GM21381 (cell line): ENCODE measurements around the gene IFNG.
"Not testable (repeated sequence)": the region's sequence is repeated elsewhere in the genome, so short reads cannot be mapped to it uniquely, and the experiment has no call there.

Experiments
- ATAC-seq: cut with Tn5 transposase; IDR thresholded peaks from one replicate; pipeline ENCODE4 v1.9.1; 2021; ENCODE audit warnings: mild to moderate bottlenecking, moderate library complexity; ENCODE audit not compliant: unreplicated experiment

The IFNG gene

GRCh38 chr12:68159681-68160304, at the start of gene IFNG:
Gene IFNG, minus strand, starts transcription at chr12:68159740. Its CDS starts 125 bp downstream, at chr12:68159615.
- ATAC-seq, result peak; percentile 63

- ATAC-seq, result not testable (repeated sequence)
Observed at GRCh38 chr12:68209048-68209728, 49.6 kb upstream of the IFNG start.

- no peak for ATAC-seq
Observed at GRCh38 chr12:68207276-68207675, 47.7 kb upstream of the IFNG start.

DNA sequence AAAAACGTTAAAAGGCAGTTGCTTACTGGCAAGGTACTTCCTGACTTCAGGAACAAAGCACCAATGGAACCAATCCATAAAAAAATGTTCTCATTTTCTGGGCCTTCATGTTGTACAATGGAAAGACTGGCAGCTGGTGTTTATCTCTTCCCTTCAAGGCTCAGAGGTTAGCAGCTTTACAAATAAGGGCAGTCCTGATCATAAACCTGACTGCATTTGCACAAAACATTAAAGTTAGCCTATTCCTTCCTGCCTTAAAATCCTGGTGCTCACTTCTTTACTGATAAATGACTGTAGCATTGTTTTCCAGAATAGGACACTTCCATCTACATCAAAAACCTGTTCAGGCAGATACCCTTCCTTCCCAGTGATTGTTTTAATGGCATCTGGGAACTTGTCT, 46.9 kb upstream of the IFNG start:
- no peak for ATAC-seq

DNA sequence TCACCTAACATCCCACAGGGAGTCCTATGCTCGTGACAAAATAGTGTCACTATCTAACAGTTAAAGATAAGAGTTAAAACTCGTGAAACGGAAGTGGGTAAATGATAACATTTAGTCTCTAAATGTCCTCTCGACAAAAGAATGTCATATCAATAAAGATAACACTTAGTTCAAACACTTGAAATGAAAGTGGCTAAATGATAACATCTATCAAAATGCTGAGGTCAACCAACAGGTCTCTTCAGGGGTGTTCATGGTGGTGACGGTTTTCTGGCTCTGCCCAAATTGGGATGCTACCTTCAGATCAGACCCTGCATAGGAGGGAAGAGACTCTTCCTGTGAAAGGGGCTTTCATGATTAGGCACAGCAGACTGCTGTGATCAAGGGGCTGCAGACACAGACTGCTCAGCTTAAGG, 43.9 kb upstream of the IFNG start:
- ATAC-seq, result no peak

- ATAC-seq, result no peak
Observed at GRCh38 chr12:68200854-68201253, 41.3 kb upstream of the IFNG start.

GRCh38 chr12:68199127-68199526, 39.6 kb upstream of the IFNG start:
- ATAC-seq, result no peak

DNA sequence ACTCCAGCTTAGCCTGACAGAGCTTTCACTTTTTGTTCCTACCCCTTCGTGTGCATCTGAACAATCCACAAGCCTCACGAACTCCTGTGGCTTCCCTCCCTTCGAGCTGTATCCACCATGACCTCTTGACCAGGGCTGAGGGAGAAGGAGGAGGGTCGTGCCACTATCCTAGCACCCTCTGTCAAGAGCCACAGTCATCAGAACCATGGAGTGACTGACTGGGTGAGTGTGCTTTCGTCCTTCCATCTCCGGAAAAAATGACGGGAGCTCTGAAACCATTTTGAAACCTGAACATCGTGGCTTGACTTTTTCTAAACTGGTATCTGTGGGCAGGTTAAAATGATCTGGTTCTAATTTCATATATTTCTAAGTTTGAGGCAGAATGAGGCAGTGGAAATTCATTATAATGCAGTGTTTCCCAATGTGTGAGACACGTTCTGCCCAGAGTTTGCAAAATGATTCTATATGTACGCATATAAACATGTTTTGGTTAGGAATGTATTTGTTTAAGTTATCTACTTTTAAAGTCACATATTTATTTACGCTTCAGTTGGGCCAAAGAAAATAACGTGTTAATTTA, 39.1 kb upstream of the IFNG start:
- ATAC-seq, result no peak

GRCh38 chr12:68190301-68190700, 30.8 kb upstream of the IFNG start:
- no peak for ATAC-seq

DNA sequence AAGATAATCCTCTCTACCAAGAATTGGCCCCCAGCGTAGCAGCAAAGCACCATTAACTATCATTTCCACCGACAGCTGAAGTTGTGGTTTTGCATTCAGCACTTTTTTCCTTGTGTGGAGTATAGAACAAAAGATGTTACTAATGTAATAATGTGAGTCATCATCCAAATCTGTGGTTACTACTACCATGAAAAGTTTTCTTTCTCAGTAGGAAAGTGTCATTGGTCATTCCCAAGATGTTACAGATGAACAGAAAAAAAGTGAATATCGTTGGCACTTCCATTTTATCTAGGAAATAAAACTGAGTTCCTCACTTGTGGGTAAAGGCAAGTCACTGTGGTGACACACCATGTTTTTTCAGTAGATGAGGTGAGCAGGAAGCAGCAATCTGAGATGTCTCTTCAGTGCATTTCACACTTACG, 30.3 kb upstream of the IFNG start:
- no peak for ATAC-seq

DNA sequence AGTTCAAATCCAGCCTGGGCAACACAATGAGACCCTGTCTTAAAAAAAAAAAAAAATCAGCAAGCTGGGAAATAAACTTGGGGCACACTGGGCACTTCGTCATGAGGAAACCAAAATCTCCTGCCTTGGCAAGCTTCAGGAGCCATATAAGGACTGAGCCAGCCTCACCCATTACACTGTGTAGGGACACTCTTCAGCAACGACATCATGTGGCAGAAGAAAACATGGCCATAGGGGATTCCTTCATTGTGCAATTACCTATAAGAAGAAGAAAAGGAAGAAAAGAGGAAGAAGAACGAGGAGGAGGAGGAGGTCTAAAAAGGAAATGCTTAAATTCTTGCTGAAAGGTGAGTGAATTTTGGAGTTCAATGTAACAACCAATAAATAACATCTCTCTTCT, 26.1 kb upstream of the IFNG start:
- no peak for ATAC-seq

DNA sequence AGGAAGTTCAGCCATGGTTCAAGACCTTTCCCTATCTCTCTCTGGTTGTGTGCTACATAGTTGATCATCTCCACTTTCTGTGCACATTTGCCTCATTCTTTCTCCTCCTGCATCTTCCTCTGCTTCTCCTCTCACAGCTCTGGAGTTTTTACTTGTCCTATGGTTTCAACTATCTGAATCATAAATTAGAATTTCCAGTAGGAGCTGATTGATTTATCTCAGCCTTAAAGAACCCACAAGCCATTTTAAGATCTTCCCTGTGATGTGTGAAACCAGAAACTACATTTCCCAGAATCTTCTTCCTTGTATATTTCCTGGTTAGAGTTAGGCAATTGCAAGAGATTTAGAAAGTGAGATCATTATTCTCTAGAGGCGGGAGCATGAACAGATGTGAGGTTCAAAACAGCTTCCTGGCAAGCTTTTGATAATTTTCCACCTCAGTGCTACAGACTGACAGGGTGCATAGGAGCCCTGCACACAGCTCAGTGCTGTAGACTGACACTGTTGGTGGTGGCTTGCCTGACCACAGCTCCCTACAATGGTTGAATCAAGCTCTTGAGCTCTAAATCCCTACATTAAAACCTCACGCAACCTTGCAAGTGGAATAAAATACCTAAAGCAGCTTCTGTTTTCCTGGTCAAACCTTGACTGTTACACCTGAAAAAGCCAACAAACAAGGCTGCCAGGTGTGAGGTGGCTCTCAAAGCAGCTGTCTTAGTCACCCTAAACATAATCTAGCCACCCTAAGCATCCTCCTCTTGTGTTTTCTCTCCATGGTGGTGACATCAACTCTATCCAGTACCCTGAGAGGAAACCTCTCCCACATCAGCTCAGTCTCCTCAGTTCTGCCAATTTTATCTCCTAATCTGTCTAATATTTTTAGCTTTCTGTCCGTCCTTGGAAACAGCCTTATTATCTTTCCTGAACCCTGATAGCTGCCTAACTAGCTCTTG, 21.5 kb upstream of the IFNG start:
- ATAC-seq, result peak; percentile 69

DNA sequence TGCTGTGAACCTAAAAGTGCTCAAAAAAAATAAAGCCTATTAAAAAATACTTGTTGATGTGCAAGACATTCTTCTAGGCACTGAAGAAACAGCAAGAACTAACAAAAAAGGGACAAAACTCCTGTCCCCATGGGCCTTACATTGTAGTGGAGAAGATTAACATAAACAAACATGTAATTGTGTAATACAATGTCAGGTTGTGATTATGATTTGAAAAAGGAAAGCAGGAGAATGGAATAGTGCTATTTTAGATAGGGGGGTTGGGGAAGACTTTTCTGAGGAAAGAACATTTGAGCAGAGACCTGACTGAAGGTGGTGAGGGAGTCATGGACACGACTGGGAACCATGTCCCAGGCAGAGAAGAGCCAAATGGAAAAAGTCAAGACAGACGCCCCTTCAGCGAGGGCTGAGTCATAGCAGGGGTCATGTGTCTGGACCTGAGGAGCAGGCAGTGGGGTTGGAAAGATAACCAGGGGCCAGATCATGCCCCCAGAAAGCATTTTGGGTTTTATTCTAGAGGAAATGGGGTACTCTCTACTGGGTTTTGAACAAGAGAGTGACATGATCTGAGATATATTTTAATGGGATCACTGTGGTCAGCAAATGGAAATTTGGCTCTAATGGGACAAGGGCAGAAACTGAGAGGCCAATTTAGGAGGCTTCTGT, 19.4 kb upstream of the IFNG start:
- ATAC-seq, result no peak

- no peak for ATAC-seq
Observed at GRCh38 chr12:68178184-68178583, 18.6 kb upstream of the IFNG start.

- ATAC-seq, result no peak
Observed at GRCh38 chr12:68177562-68177961, 18.0 kb upstream of the IFNG start.

GRCh38 chr12:68176257-68176656, 16.7 kb upstream of the IFNG start:
- ATAC-seq, result no peak

GRCh38 chr12:68175557-68176061, 16.1 kb upstream of the IFNG start:
- ATAC-seq, result peak; percentile 91

DNA sequence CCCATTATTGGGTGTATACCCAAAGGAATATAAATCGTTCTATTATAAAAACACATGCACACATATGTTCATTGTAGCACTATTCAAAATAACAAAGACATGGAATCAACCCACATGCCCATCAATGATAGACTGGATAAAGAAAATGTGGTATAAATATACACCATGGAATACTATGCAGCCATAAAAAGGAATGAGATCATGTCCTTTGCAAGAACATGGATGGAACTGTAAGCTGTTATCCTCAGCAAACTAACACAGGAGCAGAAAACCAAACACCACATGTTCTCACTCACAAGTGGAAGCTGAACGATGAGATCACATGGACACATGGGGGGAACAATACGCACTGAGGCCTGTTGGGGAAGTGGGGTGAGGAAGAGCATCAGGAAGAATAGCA, 15.2 kb upstream of the IFNG start:
- not testable (repeated sequence) for ATAC-seq

- ATAC-seq, result no peak
Observed at GRCh38 chr12:68173792-68174191, 14.3 kb upstream of the IFNG start.

GRCh38 chr12:68170726-68171125, 11.2 kb upstream of the IFNG start:
- no peak for ATAC-seq
